DMS114 treated with DMSO at 0.1 percent for 48 hours (cell line): ENCODE measurements around the gene FCN1.

Experiments used
- DNase-seq: peaks from one replicate; lab custom pipeline; 2025; ENCODE audit not compliant: unreplicated experiment; lab: John Stamatoyannopoulos, UW

FCN1 gene

DNA sequence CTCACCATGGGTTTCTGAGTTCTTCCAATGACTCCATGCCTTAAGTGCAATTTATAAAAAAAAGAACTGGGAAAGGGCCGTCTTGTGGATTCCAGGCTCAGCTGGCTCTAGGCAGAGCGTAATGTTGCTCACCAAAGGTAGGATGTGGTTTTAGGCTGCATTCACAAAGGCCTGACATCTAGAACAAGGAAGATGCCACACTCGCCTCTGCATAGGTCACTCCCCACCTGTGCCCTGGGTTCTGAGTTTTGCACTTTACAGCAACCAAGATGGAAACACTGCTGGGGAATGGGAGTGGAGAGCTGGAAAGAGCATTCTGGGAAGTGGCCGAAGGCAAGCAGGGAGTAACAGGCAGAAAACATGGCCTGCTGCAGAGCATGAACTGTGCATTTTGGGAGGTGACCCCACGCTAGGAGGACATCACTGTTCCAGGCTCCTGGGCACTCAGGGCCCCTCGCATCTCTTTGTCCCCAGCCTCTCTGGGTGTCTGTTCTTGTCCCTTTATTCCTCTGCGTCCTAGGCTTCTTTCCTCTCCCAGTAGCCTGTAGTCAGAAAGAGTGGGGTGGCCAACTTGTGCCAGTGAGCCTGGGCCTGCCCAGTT, 24.8 kb downstream of the FCN1 start:
- no peak for DNase-seq

DNA sequence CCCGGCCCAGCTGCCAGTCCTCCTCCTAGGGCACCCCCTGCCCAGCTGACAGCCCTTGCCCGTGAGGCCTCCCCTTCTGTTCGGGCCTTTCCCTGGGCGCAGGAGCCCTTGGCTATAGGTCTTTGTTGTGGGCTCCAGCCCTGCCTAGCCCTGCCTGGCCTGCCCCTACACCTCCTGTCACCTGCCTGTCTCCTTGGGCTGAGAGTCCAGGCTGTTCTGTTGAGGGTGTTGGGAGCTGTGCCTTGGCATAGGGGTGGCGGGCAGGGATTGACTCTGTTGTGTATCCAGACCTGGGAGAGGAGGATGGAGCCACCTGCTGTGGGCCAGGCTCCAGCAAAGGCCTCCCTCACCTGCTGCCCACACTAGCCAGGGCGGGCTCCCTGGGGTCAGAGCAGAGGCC, 25.5 kb downstream of the FCN1 start:
- DNase-seq, result no peak

DNA sequence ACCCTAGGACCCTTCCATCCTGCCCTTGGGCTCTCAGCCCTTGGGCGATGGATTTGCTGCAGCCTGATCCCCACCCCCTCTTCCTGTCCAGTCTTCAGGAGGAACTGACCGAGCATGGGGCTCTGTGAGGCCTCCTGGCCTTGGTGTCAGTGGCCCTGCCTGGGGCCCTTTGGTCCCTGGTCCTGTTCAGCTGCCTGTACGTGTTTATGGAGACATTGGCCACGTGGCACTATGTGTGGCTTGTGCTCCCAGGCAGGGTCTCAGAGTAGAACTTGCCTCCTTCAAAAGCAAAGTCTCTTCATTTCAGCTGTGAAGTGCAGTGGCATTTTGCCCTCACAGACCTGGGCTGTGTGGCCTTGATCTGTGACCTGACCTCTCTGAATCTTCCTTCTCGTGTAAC, 26.0 kb downstream of the FCN1 start:
- no peak for DNase-seq

DNA sequence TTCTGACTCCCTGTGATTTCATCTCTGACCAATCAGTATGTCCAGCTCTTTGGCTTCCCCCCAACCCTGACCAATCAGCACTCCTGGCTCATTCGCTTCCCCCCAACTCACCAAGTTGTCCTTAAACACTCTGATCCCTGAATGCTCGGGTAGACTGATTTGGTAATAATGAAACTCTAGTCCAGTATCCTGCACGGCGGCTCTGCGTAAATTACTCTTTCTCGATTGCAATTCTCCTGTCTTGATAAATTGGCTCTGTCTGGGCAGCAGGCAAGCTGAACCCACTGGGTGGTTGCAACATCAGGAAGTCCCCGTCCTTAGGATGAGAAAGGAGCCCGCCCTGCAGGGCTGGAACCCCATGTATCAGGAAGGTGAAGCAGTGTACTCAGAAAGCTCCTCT, 26.7 kb downstream of the FCN1 start:
- no peak for DNase-seq

DNA sequence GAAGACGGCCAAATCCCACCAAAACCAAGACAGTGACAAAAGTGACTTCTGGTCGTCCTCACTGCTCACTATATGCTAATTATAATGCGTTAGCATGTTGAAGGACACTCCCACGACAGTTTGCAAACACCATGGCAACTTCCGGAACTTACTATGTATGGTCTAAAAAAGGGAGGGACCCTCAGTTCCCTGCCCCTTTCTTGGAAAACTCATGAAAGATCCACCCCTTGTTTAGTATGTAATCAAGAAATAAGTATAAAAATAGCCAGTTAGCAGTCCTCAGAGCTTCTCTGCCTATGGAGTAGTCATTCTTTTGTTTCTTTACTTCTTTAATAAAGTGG, 27.6 kb downstream of the FCN1 start:
- DNase-seq, result no peak

DNA sequence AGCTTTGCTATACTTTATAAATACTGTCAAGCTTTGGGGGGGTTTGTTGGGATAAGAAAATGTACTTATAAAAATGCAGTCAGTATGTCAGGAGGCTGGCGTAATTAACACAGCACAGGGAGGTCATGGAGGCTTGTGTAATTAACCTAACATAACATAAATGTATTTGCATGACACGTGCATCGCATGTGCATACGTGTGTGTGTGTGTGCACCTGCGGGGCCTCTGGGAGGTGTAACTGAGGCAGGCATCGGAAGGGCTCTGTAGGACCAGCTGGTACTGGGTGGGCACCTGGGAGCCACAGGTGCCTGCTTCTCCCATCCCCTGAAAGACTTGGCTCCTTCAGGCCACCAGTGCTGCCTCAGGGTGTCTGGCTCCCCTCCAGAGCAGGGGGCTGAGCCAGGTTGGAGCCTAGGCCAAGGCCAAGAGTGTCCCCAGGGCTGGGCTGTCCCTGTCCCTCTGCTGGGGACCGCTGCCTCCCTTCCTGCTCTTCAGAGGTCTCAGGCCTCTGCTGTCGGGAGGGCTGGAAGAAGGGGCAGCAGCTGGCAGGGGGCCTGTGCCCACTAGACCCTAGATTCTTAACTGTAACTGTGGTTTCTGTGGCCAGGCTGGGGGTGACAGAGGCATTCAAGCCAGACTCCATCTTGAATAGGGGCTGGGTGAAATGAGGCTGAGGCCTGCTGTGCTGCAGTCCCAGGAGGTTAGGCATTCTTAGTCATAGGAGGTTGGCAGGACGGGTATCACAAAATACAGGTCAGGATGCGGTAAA, 28.1 kb downstream of the FCN1 start:
- DNase-seq, result no peak

DNA sequence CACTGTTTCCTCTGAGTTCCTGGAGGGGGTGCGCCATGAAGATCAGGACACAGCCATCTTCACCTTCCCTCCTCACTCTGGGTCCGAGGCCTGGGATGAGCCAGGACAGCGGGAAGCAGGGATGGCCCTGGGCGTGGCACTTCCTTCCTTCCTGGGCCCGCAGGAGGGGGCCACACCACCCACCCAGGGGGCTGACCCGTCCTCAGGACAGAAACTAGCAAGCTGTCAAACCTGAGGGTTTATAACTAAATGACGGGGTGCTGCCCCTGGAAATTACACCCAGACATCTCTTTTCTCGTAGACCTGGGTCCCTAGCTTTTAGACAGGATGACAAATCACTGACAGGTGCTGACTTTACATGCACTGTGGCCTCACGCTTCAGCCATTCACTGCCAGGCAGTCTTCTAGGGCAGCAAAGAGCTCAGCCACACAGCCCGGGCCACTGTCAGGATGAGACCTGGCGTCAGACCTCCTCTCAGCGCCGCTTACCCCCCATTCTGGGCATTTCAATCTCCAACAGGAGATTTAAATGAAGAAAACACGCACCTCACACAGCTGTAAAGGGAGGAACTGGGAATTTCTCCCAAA, 29.0 kb downstream of the FCN1 start:
- no peak for DNase-seq

DNA sequence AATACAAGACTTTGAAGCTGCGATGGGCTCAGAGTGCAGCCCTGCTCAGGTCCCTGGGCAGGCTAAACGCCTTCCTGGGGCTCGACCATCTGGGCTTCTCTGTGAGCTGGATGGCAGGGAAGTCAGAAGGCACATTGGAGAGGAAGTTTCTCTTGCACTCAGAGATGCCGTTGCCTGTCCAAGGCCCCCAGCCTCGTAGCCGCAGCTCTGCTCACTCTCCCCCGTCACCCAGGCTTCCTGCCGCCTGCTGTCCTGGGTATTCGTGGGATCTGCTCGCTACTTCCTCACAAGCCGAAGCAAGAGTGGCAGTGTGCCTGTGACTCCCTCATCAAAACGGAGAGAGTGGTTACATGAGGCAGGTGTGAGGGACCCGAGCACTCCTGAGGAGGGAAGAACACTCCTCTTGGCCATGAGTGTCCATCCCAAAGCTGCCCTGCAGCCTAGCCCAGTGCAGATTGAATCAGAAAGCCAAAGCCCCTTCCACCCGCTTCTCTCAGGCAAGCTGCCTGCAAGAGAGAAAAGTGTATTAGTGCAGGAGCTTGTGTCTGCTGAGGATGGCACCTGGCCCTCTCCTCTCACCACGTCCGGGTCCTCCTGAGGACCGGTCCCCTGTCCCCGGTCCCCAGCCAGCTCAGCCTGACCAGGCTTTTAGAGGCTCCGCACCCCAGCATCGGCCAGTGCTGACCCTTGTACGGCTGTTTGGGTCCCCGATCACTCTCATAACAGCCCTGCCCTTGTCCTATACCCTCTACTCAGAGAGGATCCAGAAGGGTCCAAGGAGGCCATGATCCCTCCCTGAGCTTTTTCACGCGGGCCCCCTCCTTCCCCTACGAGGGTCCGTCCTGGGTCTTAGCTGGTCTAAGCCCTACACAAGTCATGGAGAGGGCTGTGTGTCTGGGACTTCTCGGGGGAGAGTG, 29.8 kb downstream of the FCN1 start:
- DNase-seq, result no peak

DNA sequence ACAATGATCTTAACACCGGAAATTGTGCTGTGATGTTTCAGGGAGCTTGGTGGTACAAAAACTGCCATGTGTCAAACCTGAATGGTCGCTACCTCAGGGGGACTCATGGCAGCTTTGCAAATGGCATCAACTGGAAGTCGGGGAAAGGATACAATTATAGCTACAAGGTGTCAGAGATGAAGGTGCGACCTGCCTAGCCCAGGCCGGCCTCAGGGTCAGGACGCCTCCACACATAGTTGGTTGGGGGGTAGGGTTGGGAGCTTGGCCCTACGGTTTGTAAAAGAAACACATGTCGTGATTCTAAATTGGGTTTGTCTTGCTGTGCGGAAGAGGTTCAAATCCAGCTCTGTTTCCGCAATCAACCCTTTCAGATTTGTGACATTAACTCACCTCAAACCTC, 30.5 kb downstream of the FCN1 start:
- no peak for DNase-seq

DNA sequence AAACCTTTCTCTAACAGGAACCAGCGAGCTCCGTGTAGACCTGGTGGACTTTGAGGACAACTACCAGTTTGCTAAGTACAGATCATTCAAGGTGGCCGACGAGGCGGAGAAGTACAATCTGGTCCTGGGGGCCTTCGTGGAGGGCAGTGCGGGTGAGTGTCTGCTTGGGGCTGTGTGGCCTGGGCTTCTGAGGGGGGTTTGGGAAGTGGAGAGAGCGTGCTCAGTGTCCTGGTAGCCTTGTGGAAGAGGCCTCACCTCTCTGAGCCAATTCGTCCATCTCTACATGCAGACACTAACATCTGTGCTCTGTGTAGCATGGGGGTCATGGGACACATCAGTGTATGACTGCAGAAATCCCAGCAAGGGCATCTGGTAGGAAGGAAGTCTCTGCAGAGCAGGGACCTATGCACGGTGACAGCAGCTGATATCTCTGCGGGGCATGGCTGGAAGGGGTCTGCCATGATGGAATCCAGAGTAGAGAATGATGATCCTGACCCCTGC, 31.2 kb downstream of the FCN1 start:
- DNase-seq, result no peak

DNA sequence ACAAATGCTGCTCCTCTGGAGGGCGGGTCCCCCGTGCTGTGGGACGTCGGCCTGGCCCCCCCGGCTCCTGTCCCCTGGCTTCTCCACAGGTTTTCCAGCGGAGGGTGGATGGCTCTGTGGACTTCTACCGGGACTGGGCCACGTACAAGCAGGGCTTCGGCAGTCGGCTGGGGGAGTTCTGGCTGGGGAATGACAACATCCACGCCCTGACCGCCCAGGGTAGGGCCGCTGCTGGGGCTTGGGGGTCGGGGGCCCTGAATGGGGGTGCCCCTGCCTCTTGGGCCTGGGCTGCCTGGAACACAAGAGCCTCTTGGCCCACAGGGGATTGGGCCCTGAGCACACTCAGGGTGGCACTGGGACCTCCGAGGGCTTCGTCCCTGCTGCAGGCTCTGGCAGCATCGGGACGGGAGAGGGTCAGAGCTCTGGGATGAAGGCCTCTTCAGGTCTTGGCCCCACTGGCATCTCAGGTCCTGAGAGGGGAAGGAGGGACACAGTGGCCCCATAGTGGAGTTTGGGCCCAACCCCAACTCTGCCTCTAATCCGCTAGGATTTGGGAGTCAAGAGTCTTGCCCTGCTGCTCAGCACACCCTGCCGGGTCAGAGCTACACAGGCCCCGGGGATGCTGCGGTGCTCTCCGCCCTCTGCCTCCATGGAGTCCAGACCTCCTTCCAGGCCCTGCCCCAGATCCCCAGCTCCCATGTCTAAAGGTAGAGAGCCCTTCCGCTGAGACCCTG, 31.9 kb downstream of the FCN1 start:
- DNase-seq, result no peak

DNA sequence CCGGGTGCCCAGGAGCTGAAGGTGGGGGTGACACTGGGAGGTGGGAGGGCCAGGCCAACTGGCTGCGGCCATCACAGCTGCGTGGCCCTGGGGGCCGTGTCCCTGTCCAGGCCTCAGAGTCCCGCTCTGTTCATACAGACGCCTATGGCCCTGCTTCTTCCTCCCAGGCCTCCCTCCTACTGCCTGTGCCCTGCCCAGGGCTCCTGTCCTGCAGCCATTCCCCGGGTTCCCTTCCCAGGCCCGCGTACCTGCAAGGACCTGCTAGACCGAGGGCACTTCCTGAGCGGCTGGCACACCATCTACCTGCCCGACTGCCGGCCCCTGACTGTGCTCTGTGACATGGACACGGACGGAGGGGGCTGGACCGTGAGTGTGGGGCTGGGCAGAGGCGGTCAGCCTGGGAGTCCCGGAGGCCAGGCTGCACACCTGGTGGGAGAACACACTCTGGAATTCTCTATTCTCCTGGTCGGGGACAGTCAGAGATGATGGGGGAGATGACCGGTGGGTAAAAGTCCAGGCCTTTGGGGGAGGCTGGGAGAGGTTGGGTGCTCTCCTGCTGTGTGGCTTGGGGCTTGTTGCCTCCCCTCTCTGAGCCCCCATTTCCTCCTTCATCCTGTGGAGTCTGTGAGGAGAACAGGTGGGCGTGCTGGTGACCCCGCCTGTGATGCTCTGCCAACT, 32.6 kb downstream of the FCN1 start:
- DNase-seq, result no peak

DNA sequence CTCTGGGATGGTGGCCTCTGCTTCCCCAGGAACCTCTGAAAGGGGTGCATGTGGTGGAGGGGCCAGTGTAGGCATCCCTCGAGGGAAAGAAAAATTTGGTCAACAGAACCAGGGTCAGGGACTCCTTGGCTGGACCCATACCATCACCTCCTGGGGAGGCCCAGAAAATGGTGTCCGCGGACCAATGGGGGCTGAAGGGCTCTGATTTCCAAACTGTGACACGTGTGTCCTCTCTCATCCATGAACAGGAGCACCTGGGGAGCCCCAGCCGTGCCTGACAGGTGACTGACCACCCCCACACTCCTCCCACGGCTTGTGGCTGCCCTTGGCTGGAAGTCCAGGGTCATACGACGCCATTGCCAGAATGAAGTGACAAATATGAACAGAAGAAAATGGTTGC, 33.2 kb downstream of the FCN1 start:
- no peak for DNase-seq

DNA sequence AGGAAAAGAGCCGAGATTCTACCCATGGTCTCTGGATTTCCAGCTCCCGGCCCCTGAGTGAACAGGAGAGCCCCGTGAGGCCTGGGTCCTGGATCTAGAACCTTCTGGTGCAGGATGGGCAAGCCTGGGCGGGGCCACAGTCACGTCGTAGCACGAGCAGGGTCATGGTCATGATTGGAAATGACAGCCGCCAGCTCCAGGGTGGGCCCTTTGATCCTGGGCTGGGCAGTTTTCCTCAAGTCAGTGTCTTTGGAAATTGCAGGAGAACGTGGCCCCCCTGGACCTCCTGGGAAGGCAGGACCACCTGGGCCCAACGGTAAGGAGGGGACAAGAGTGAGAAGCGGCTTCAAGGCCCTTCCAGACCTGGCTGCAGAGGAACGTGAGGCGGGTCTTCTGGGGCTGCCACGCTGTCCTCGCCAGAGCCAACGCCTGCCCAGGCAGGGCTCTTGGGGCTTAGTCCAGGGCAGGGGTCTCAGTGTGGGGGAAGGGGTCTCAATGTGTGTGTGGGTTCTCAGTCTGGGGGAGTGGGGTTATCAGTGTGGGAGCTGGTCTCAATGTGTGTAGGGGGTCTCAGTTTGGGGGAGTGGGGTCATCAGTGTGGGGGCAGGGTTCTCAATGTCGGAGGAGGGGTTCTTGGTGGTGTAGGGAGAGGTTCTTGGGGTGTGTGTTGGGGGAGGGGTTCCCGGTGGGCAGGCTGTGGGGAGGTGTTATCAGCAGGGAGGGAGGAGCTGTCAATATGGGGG, 34.5 kb downstream of the FCN1 start:
- no peak for DNase-seq

DNA sequence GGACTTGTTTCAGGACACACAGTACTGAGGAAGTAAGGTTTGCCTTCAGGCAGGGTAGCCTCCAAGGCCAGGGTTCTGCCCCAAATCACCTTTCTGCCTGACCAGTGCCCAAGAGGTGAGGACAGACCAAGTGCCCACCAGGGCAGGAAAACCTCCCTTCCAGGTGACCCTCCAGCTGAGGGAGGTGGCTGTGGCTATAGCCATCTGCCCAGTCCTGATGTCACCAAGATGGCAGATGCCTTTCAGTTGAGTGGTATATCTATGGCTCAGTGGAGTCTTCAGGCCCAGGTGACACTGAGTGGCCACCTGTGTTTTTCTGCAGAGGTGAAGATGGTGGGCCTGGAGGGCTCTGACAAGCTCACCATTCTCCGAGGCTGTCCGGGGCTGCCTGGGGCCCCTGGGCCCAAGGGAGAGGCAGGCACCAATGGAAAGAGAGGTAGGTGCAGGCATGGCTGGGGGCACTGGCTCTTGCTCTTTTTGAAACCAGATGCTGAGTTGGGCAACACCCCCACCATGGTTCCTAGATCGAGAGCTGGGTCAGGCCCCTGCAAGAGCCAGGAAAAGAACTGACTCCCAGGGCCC, 35.4 kb downstream of the FCN1 start:
- DNase-seq, result no peak

DNA sequence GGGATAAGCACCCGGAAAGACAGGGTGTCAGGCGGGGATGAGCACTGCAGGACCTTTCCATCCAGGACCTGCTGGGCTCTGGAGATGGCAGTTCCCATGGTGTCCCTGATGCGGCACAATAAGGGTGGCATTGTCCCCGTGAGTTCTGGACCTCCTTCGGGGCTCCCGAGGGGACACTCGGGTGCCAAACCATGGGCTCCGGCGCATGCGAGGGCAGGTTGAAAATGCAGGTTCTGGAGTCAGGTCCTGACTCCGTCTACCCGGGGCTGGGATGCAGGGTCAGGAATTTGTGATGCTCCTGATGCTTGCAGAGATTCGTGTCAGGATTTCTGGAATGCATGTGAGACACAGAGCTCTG, 36.4 kb downstream of the FCN1 start:
- no peak for DNase-seq

DNA sequence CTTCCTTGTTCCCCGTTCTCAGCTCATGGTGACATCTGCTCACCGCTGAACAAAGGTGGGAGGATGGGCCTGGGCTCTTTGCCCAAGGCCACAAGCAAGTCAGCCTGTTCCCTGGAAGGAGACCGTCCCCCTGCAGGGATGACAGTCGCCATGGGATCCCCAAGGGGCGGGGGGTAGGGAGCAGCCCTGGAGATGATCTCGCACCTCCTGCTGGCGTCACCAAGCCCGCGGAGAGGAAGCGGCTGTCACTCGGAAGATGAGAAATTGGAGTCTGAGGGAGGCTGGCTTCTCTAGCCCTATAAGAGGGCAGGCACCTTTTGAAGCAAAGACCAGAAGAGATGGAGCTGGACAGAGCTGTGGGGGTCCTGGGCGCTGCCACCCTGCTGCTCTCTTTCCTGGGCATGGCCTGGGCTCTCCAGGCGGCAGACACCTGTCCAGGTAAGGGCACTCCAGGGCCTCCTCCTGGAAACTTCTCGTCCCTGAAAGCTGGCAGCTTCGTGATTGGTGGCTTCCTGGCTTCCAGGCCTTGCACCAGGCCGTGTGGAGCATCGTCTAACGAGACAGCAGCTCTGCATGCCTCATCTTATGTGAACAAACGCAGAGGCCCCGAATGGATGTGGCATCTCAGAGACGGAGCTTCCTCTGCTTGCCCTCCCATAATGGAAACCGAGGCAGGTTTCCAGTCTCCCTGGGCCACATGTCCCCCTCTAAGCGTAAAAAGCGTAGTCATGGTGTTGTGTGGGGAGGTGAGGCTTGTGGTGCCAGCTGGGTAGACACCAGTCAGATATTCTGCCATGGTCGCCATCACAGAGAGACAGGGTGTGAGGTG, 37.0 kb downstream of the FCN1 start, which contains the start of gene FCN2:
TSS of gene FCN2 (plus strand) at position 327 of the 829 bp plus-strand sequence. CDS start at position 339, 12 bp downstream.
- DNase-seq, result no peak
